GM23338 (cell line): Measurements from ENCODE around the gene DPP10. TPM values are rescaled to one million over a fixed set of nuclear protein-coding genes. Genes with fewer than 3 reads are reported as not detected.

Source experiments
- ATAC-seq: fragments of 200-7000 bp; cut with Tn5 transposase; 3 replicates; pipeline ENCODE4 v1.9.1; 2020
- DNase-seq: peaks from one replicate; pipeline ENCODE4 v3.0.0-alpha.2; 2015; ENCODE audit warnings: low spot score
- H2AFZ ChIP-seq: fragments of 200-600 bp; sonication (generic); 2 replicates; pipeline ENCODE4 v1.8.0; 2016; ENCODE audit warnings: antibody characterized with exemption, mild to moderate bottlenecking, moderate library complexity
- H3F3A ChIP-seq: fragments of 200-600 bp; sonication (generic); replicated peaks from 2 replicates; pipeline ENCODE4 v1.8.0; 2017; ENCODE audit warnings: antibody characterized with exemption, mixed run types, low read depth
- H3K27ac ChIP-seq: fragments of 200-600 bp; sonication (generic); 2 replicates; pipeline ENCODE4 v1.6.1; 2016; ENCODE audit warnings: low read depth
- H3K27me3 ChIP-seq: fragments of 200-600 bp; sonication (generic); 2 replicates; pipeline ENCODE4 v1.8.0; 2016; ENCODE audit warnings: mild to moderate bottlenecking, mixed run types, moderate library complexity; ENCODE audit not compliant: insufficient read depth
- H3K36me3 ChIP-seq: fragments of 200-600 bp; sonication (generic); 2 replicates; pipeline ENCODE4 v1.8.0; 2016; ENCODE audit warnings: mild to moderate bottlenecking; ENCODE audit not compliant: insufficient read depth
- H3K4me1 ChIP-seq: fragments of 200-600 bp; sonication (generic); 2 replicates; pipeline ENCODE4 v1.8.0; 2016; ENCODE audit warnings: mild to moderate bottlenecking, moderate library complexity; ENCODE audit not compliant: insufficient read depth
- H3K4me2 ChIP-seq: fragments of 200-600 bp; sonication (generic); 2 replicates; pipeline ENCODE4 v1.7.1; 2017; ENCODE audit warnings: mixed run types
- H3K4me3 ChIP-seq: fragments of 200-600 bp; sonication (generic); 2 replicates; pipeline ENCODE4 v1.6.1; 2016; ENCODE audit warnings: mixed run types
- H3K79me2 ChIP-seq: fragments of 200-600 bp; sonication (generic); replicated peaks from 2 replicates; pipeline ENCODE4 v1.8.0; 2017; ENCODE audit warnings: mild to moderate bottlenecking; ENCODE audit not compliant: insufficient read depth
- H3K9me2 ChIP-seq: fragments of 200-600 bp; sonication (generic); 2 replicates; pipeline ENCODE4 v1.8.0; 2017; ENCODE audit not compliant: insufficient read depth
- H4K20me1 ChIP-seq: fragments of 200-600 bp; sonication (generic); replicated peaks from 2 replicates; pipeline ENCODE4 v1.8.0; 2017; ENCODE audit warnings: mild to moderate bottlenecking; ENCODE audit not compliant: insufficient read depth
- H3K27ac Mint-ChIP-seq: 2 replicates; pipeline ENCODE4 v1.8.0; 2020; ENCODE audit warnings: inconsistent platforms, mild to moderate bottlenecking, moderate library complexity, mixed read lengths
- H3K27me3 Mint-ChIP-seq: 3 replicates; pipeline ENCODE4 v1.8.0; 2022; ENCODE audit warnings: low read depth, mild to moderate bottlenecking, moderate library complexity, mixed read lengths, inconsistent platforms; ENCODE audit not compliant: insufficient read depth, poor library complexity
- H3K36me3 Mint-ChIP-seq: 3 replicates; pipeline ENCODE4 v1.8.0; 2021; ENCODE audit warnings: low read depth, mild to moderate bottlenecking, inconsistent platforms, moderate library complexity, mixed read lengths
- H3K4me1 Mint-ChIP-seq: 3 replicates; pipeline ENCODE4 v1.8.0; 2020; ENCODE audit warnings: mild to moderate bottlenecking, inconsistent platforms, mixed read lengths
- H3K4me3 Mint-ChIP-seq: 3 replicates; pipeline ENCODE4 v1.8.0; 2021; ENCODE audit warnings: moderate library complexity, mild to moderate bottlenecking, inconsistent platforms, mixed read lengths
- H3K9me3 Mint-ChIP-seq: 3 replicates; pipeline ENCODE4 v1.8.0; 2020; ENCODE audit warnings: moderate library complexity, mild to moderate bottlenecking, inconsistent platforms, mixed read lengths
- CREB1 ChIP-seq: fragments of 250-450 bp; sonication (Bioruptor Pico); IDR thresholded peaks from 2 replicates; pipeline ENCODE4 v1.5.0; 2020; ENCODE audit warnings: low read depth, mild to moderate bottlenecking, moderate library complexity
- CTCF ChIP-seq, 2 experiments: fragments of 200-600 bp in 1 of 2; sonication (generic) in 1 of 2; conservative IDR thresholded peaks; 2 replicates each; pipeline versions ENCODE4 v1.5.1 to v1.6.1; 2016 to 2017; ENCODE audit warnings: antibody characterized with exemption in 2 of 2, low read depth in 2 of 2, mild to moderate bottlenecking in 2 of 2, moderate library complexity in 1 of 2
- ETS1 ChIP-seq: IDR thresholded peaks from 2 replicates; pipeline ENCODE4 v1.6.1; 2016; ENCODE audit warnings: antibody characterized with exemption
- EZH2 ChIP-seq: fragments of 200-600 bp; sonication (generic); IDR thresholded peaks from one replicate; pipeline ENCODE4 v1.8.0; 2017; ENCODE audit warnings: antibody characterized with exemption, mild to moderate bottlenecking, low read depth; ENCODE audit not compliant: unreplicated experiment
- EZH2phosphoT487 ChIP-seq: fragments of 200-600 bp; sonication (generic); IDR thresholded peaks from one replicate; pipeline ENCODE4 v1.8.1; 2018; ENCODE audit warnings: antibody characterized with exemption; ENCODE audit not compliant: unreplicated experiment
- JUNB ChIP-seq: IDR thresholded peaks from one replicate; pipeline ENCODE4 v1.6.1; 2016; ENCODE audit warnings: antibody characterized with exemption; ENCODE audit not compliant: unreplicated experiment
- NANOG ChIP-seq: IDR thresholded peaks from 2 replicates; pipeline ENCODE4 v1.6.1; 2016; ENCODE audit warnings: antibody characterized with exemption, borderline replicate concordance
- POLR2AphosphoS5 ChIP-seq: IDR thresholded peaks from 2 replicates; pipeline ENCODE4 v1.6.1; 2016; ENCODE audit warnings: antibody characterized with exemption, low read depth
- STAT1 ChIP-seq: IDR thresholded peaks from one replicate; pipeline ENCODE4 v1.6.1; 2016; ENCODE audit warnings: antibody characterized with exemption; ENCODE audit not compliant: unreplicated experiment
- ZNF114 ChIP-seq: fragments of 250-450 bp; sonication (Bioruptor Pico); IDR thresholded peaks from 2 replicates; pipeline ENCODE4 v1.5.0; 2020; ENCODE audit warnings: mild to moderate bottlenecking, moderate library complexity
- ZNF331 ChIP-seq: fragments of 250-450 bp; sonication (Bioruptor Pico); IDR thresholded peaks from 2 replicates; pipeline ENCODE4 v1.5.0; 2020; ENCODE audit warnings: low read depth, mild to moderate bottlenecking, moderate library complexity
- ZNF462 ChIP-seq: fragments of 250-450 bp; sonication (Bioruptor Pico); IDR thresholded peaks from 2 replicates; pipeline ENCODE4 v1.5.0; 2020; ENCODE audit warnings: mild to moderate bottlenecking, moderate library complexity
- polyA plus RNA-seq: library from polyadenylated mRNA; unstranded; fragments of >200 nt; fragmentation: Nextera tagmentation; extraction: Ambion mirVana; gene quantifications from 2 replicates; pipeline ENCODE4 v1.2.1, GENCODE V29; 2016
- total RNA-seq: library from RNA; depleted of rRNA; stranded (reverse); fragments of >200 nt; shearing (Covaris generic); gene quantifications from 2 replicates; pipeline ENCODE4 v1.2.3, GENCODE V29; 2014

DPP10 gene
- total and polyA plus RNA-seq, 2 experiments from 2014 or later = 3.6 to 14.8 TPM

- TF ChIP-seq CTCF (conservative IDR thresholded peaks at IDR 0.05; ENCODE audit: low read depth in 2 of 2) (no peak), JUNB (no peak), NANOG (no peak), STAT1 (no peak), EZH2phosphoT487 (no peak), ZNF331 (CRISPR knock-in tag) (no peak), ETS1 (no peak), CREB1 (CRISPR knock-in tag) (no peak)
Observed at GRCh38 chr2:115484983-115485382, 1042.5 kb downstream of the DPP10 start (continued).

GRCh38 chr2:115491186-115491793 lies 1048.8 kb downstream of the DPP10 start:
- DNase-seq (no peak), ATAC-seq (no peak)
- Histone ChIP-seq H3K4me2 (no peak overlapping the region), H3K27me3 (no peaks in the 10 kb centered on the region), H3K4me3 (no peak overlapping the region), H3K4me1 (peaks cover 14% of the 10 kb centered on the region; the same call in 1 of the 2 replicates), H3K9me2 (0 out of 2 replicates have a peak, but pooled peaks cover 4% of the 10 kb centered on the region), H2AFZ (no peak overlapping the region), H3K36me3 (no peaks in the 10 kb centered on the region; the same call in 1 of the 2 replicates), H3K79me2 (no peaks in the 10 kb centered on the region), H3K27ac (no peak overlapping the region), H4K20me1 (no peaks in the 10 kb centered on the region), H3F3A (no peaks in the 10 kb centered on the region)
- Mint-ChIP-seq H3K9me3 (peaks cover 12% of the 10 kb centered on the region), H3K4me3 (no peak overlapping the region), H3K4me1 (peaks cover 11% of the 10 kb centered on the region; the same call in 2 of the 3 replicates), H3K27me3 (no peaks in the 10 kb centered on the region), H3K27ac (no peak overlapping the region), H3K36me3 (peaks cover 8% of the 10 kb centered on the region; the same call in 2 of the 3 replicates)
- TF ChIP-seq NANOG (no peak), EZH2 (no peak), ZNF462 (CRISPR knock-in tag) (no peak), ZNF114 (CRISPR knock-in tag) (no peak), JUNB (no peak), POLR2AphosphoS5 (no peak), EZH2phosphoT487 (no peak), CREB1 (CRISPR knock-in tag) (no peak)
